Stimulated activated CD8-positive, alpha-beta memory T cell treated with anti-CD3 and anti-CD28 coated beads, Interleukin-15, amount 100 ng/mL, for 48 hours (primary cell): ENCODE results near the gene NDST1.

Source experiments
- DNase-seq, 2 donors: peaks; one replicate each; pipeline ENCODE4 v3.0.0-alpha.2; 2020; ENCODE audit warnings: low read depth in 2 of 2

Gene NDST1

DNA sequence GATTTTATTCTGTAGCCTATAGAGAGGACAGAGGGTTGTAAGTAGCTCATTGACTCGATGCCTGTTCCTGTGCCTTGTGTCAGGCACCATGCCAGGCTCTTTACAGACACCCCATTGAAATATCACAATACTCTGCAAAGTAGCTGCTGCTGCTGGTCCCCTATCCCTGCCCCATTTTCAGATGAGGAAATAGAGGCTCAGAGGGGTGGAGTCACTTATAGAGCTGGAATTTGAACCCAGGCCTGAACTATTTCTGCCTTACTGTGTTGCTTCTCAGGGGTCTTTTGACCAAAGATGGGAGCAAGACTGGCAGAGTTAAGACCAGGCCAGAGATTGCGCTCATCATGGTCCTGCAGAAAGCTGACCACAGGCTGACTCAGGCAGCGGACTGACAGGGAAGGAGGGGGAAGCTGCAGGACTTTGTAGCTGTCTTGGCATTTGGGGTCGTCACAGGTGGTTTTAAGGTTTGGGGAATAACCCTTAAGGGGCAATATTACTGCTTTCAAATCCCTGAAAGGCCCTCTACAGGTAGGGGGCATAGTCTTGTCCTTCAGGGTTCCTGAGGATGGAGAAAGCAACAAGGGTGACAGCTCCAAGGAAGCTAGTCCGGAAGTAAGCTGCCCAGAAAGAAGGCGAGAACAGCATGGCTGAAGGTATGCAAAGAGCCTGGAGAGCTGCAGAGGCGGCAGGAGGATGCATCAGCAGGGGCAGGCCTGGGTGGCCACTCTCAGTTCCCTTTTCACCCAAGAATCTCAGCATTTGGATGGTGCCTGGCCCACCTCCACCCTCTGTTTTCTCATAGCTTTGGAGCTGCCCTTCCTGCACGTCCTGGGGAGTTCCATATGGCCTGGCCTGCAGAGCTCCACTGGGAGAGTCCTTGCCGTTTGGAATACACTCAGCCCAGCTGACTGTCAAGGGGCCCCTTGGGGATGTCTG is 18.3 kb upstream of the NDST1 start:
- DNase-seq: no peak

GRCh38 chr5:150490296-150490669 is 17.6 kb upstream of the NDST1 start:
- DNase-seq: no peak

DNA sequence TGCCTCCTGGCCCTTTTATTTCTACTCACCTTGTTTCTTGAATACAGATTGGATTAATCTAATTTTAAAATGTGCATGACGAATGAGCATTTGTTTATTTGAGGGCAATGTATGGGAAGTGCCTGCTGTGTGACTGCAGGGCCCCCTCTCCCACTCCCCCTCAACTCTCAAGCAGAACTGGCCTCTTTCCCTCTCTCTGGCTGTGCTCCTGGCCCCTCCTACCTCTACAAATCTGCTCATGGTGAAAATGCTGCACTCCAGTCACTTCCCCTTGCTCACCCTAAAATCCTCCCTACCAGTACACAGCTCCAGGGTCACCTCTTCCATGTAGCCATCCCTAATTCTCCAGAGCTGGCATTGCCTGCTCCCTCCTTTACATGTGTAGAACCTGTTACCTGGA is 17.2 kb upstream of the NDST1 start:
- DNase-seq: no peak

DNA sequence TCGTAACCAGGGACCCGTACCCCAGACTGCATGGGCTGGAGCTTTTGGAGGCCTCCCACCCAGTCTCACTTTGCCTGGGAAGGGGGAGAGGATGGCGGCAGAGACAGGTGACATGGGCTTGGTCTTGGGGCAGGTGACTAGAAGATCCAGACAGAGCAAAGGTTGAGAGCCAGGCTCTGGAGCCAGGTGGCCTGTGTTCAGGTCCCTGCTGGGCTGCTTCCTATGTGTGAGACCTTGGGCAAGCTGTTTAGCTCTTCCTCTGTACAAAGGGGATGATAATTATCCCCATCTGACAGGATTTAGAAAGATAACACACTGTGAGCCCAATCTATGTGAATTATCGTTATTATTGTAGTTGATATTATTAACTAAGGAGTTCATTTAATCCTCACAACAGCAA is 16.1 kb upstream of the NDST1 start:
- DNase-seq: no peak

DNA sequence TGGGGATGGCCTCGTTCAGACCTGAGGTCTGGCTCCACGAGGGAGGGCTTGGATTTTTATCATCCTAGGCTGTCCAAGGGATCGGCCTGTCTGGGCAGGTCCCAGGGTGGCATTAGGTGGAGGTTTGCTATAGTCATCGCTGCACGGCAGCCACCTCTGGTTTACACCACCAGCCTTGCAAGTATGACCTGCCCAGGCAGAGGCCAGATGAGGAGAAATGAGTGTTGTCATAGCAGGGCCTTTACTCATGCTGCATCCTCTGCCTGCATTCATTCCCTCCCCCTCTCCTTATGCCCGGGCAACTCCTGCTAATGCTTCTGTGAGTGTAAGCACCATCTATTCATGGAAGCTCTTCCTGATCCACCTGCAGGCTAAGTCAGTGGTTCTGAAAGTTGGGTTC is 15.3 kb upstream of the NDST1 start:
- no peak for DNase-seq

DNA sequence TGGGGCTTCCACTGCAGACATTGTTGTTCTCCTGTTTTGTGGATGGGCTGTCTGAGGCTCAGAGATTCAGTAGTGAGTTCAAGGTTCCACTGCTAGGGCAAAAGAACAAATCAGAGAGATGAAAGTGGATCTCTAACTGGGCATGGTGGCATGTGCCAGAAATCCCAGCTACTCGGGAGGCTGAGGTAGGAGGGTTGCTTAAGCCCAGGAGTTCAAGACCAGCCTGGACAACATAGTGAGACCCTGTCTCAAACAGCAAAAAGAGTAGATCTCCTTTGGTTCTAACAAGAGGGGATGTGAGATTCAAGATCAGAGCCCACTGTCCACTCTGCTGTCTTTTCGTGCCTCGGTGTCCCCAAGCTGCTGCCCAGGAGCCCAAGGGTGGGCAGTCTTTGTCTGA is 11.8 kb upstream of the NDST1 start:
- DNase-seq: no peak

DNA sequence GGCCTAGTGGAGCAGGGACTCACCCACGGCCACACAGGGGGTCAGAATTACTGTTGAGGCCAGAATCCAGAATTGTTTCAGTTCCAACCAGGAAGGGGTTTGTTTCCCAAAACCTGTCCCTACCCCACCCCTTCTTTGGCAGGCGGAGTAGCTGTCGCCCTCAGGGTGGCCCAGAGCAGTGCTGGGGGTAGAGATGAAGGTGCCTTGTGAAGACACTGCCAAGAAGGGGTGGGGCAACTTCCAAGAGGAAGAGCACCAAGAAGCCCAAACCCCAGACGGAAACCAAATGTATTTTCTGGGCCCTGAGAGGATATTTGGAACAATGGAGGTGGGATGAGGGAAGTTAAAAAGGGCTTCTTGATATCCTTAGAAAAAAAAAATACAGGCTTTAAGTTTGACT is 11.4 kb upstream of the NDST1 start:
- DNase-seq: no peak

DNA sequence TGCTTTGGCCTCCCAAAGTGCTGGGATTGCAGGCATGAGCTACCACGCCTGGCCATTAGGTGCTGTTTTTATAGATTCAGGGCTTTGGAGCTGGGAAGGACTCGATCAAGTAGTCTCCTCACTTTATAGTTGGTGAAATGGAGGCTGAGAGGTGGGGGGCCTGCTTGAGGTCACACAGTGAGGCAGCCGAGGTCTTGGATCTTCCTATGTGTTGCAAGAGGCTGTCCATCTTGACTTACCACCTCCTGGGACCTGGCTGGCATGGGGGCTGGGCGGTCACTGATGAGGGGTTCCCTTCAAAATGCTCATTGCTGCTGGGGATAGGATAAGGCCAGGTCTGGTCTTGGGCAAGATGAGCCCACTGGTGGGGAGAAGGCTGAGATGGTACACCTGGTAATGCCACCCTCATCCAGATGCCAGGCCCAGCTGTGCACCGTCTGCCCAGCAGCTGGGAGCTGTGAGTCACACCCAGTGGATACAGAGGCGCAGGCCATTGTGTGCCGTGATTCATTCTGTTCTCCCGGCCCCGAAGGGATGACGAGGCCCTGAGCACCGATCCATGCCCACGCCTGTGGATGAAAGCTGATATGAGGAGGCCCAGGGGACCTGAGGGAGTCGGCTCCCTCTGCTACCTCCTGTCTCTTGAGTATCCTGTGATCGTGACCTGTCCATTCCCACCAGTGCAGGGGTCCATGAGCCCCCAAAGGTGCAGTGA is 10.5 kb upstream of the NDST1 start:
- no peak for DNase-seq

DNA sequence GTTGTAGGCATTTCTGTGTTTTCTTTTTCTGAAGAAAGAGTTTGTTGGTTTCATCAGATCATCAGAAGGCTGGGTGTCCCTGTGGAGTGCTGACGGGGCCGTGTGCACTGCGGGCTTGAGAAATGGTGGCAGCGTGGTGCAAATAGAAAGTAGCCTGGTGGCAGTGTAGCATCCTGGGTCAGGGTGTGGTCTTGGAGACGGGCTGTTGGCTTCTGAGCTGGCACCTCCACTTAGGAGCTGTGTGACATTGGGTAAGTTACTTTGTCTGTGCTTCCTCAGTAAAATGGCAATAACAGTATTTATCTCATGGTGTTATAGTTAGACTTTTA is 10.0 kb upstream of the NDST1 start:
- no peak for DNase-seq

GRCh38 chr5:150498501-150498900 is 9.4 kb upstream of the NDST1 start:
- DNase-seq: no peak

DNA sequence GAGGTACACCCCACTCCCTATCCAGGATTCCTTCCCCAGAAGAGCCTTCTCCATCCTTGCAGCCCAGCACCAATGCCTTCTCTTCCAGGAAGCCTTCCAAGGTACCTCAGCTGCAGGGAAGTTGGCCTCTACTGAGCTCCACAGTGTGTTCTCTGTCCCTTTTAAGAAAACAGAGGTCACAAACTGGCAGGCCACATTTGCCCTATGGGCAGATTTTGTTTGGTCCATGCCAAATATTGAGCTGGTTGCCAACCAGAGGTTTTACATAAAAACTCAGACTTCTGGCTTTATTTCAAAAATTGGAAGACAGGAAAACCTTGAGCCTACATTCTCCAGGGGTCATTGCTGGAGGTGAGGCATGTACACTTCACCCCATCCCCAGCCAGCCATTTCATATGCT is 9.0 kb upstream of the NDST1 start:
- no peak for DNase-seq

DNA sequence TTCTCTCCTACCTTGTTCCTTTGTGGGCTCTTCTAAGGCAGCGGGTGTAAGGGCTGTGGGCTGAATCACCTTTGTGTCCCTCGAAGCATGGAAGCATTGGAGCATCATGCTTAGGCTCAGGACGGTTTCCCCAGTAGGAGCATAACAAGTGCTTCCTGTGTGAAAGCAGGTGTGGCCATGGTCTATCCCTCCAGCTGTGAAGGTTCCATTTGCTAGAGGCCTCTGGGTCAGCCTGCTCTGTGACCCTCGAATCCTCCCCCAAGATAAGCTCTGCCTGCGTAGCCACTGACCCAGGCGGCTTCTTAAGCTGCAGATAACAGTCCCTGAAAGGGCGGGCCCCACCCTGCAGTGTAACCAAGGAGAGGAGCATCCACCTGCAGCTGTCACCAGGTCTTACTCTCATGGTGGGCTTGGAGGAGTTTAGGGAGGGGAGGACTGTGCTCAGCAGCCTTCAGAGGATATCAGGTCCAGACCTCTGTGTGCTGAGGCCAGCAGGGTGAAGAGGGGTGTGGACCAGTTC is 8.4 kb upstream of the NDST1 start:
- no peak for DNase-seq

- no peak for DNase-seq
Observed at GRCh38 chr5:150500328-150500841, 7.5 kb upstream of the NDST1 start.

- DNase-seq: no peak
Observed at GRCh38 chr5:150500905-150501304, 7.0 kb upstream of the NDST1 start.

DNA sequence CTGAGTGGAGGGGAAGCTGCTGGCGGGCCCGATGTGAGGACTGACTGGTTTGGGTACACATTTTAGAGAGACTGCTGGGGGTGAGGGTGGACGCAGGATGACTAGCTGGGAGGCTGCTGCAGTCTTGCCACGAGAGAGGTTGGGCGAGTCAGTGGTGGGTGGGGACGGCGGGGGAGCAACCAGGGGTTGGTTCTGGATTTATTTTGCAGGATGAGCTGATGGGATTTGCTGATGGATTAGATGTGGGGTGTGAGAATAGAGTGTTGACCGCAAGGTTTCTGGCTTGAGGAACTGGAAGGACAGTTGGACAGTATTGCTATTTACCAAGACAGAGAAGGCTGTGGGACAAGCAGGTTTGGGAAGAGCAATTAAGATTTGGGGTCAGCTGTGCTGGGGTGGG is 5.8 kb upstream of the NDST1 start:
- no peak for DNase-seq

GRCh38 chr5:150502847-150503246 is 5.1 kb upstream of the NDST1 start:
- no peak for DNase-seq

GRCh38 chr5:150503386-150503785 is 4.5 kb upstream of the NDST1 start:
- no peak for DNase-seq

GRCh38 chr5:150503977-150504620 is 3.8 kb upstream of the NDST1 start:
- no peak for DNase-seq

- no peak for DNase-seq
Observed at GRCh38 chr5:150505041-150505511, 2.9 kb upstream of the NDST1 start.

DNA sequence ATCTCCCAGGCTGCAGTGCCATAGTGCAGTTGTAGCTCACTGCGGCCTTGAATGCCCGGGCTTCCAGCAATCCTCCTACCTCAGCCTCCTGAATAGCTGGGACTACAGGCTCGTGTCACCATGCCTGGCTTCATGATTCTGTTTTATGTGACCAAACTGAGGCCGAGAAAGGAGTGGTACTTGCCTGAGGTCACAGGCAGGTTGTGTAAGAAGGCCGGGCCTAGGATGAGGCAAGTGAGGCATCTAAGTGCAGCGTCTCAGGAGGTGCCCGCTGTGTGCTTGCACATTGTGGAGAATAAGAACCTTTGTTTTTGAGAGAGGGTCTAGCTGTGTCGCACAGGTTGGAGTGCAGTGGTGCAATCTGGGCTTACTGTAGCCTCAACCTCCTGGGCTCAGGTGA is 2.1 kb upstream of the NDST1 start:
- DNase-seq: no peak

- DNase-seq: no peak
Observed at GRCh38 chr5:150506571-150507473, 1.1 kb upstream of the NDST1 start.
